Cortex of kidney (tissue), 1 donor: Measurements from ENCODE around the gene MYRF.
A peak's percentile ranks its signal among the peaks of the same experiment; 100 is the strongest.

Source experiments
- DNase-seq: peaks from one replicate; lab custom pipeline; 2025; lab: John Stamatoyannopoulos, UW

The MYRF gene

GRCh38 chr11:61795459-61795858 lies 43.0 kb downstream of the MYRF start:
- DNase-seq, result no peak

GRCh38 chr11:61795876-61796526 lies 43.6 kb downstream of the MYRF start:
- no peak for DNase-seq

GRCh38 chr11:61797263-61797944 lies 45.0 kb downstream of the MYRF start:
- DNase-seq, result no peak

- DNase-seq, result no peak
Measured at GRCh38 chr11:61799665-61800284, 47.3 kb downstream of the MYRF start.

- no peak for DNase-seq
Measured at GRCh38 chr11:61800331-61801281, 48.2 kb downstream of the MYRF start.

GRCh38 chr11:61802605-61803004 lies 50.2 kb downstream of the MYRF start:
- DNase-seq, result no peak

- no peak for DNase-seq
Measured at GRCh38 chr11:61803889-61804647, 51.6 kb downstream of the MYRF start.

- no peak for DNase-seq
Measured at GRCh38 chr11:61805146-61805545, 52.7 kb downstream of the MYRF start.

GRCh38 chr11:61806785-61807184 lies 54.3 kb downstream of the MYRF start:
- no peak for DNase-seq

- no peak for DNase-seq
Measured at GRCh38 chr11:61810671-61811175, 58.3 kb downstream of the MYRF start.

- DNase-seq, result no peak
Measured at GRCh38 chr11:61811831-61812230, 59.4 kb downstream of the MYRF start.

GRCh38 chr11:61812736-61813411 lies 60.4 kb downstream of the MYRF start:
- DNase-seq, result no peak

GRCh38 chr11:61814247-61814957 lies 62.0 kb downstream of the MYRF start:
- no peak for DNase-seq

- peak; percentile 75 for DNase-seq
Measured at GRCh38 chr11:61814958-61815789, 62.7 kb downstream of the MYRF start.

- no peak for DNase-seq
Measured at GRCh38 chr11:61815790-61816735, 63.6 kb downstream of the MYRF start.

- DNase-seq, result no peak
Measured at GRCh38 chr11:61816736-61817455, 64.5 kb downstream of the MYRF start, which contains the start of gene FADS1. TSS of gene FADS1 (minus strand) at chr11:61817003. CDS start at chr11:61816929, 74 bp downstream.
